ENCODE results near the gene MYO18A.

Gene MYO18A

GRCh38 chr17:29048440-29049368 is 131.5 kb downstream of the MYO18A start:
- DNase-seq = peak; percentile 91

- no peak for DNase-seq
These were observed 133.7 kb downstream of the MYO18A start for GRCh38 chr17:29046473-29046839.

GRCh38 chr17:29045734-29046472 is 134.3 kb downstream of the MYO18A start:
- no peak for DNase-seq

GRCh38 chr17:29045026-29045425 is 135.2 kb downstream of the MYO18A start:
- no peak for DNase-seq

- DNase-seq = no peak
These were observed 136.6 kb downstream of the MYO18A start for GRCh38 chr17:29043539-29044145.

GRCh38 chr17:29042679-29043538 is 137.3 kb downstream of the MYO18A start, which contains the start of gene PIPOX:
Gene PIPOX, plus strand, starts transcription at chr17:29043141. Its CDS starts 85 bp downstream, at chr17:29043226.
- DNase-seq = peak; percentile 90

- no peak for DNase-seq
These were observed 138.0 kb downstream of the MYO18A start for GRCh38 chr17:29042026-29042678.

- DNase-seq = no peak
These were observed 138.6 kb downstream of the MYO18A start for GRCh38 chr17:29041571-29041970.

- no peak for DNase-seq
These were observed 139.1 kb downstream of the MYO18A start for GRCh38 chr17:29041091-29041490.

- DNase-seq = no peak
These were observed 140.2 kb downstream of the MYO18A start for GRCh38 chr17:29039764-29040598.

- peak; percentile 80 for DNase-seq
These were observed 142.0 kb downstream of the MYO18A start for GRCh38 chr17:29038085-29038795.

GRCh38 chr17:29037739-29038084 is 142.5 kb downstream of the MYO18A start:
- DNase-seq = no peak

GRCh38 chr17:29036584-29036983 is 143.6 kb downstream of the MYO18A start:
- DNase-seq = no peak

- DNase-seq = no peak
These were observed 145.7 kb downstream of the MYO18A start for GRCh38 chr17:29034510-29034909.

GRCh38 chr17:29032857-29033197 is 147.4 kb downstream of the MYO18A start:
- DNase-seq = no peak

- DNase-seq = no peak
These were observed 148.0 kb downstream of the MYO18A start for GRCh38 chr17:29032013-29032856.

- DNase-seq = no peak
These were observed 148.7 kb downstream of the MYO18A start for GRCh38 chr17:29031488-29031887.

- DNase-seq = no peak
These were observed 155.8 kb downstream of the MYO18A start for GRCh38 chr17:29024316-29024952.

GRCh38 chr17:29022074-29022473 is 158.1 kb downstream of the MYO18A start:
- DNase-seq = no peak
